H1 (cell line): ENCODE results near the gene KCNN4. TPM values are rescaled to one million over a fixed set of nuclear protein-coding genes. Genes with fewer than 3 reads are reported as not detected.
A peak's percentile ranks its signal among the peaks of the same experiment; 100 is the strongest.

Experiments
- CTCF ChIA-PET: fragments of 300-600 bp; sonication (Branson Sonifier 250); formaldehyde crosslinking; loops from one replicate; lab custom pipeline; 2021; ENCODE audit not compliant: partially characterized antibody; lab: Charles Lee
- POLR2A ChIA-PET: fragments of 300-600 bp; sonication (Branson Sonifier 250); formaldehyde crosslinking; loops from one replicate; lab custom pipeline; 2021; ENCODE audit warnings: inconsistent platforms; ENCODE audit not compliant: partially characterized antibody; lab: Charles Lee
- DNase-seq, 2 experiments: peaks; one replicate each; pipeline versions ENCODE4 v3.0.0 to v3.0.0-alpha.2; 2010 to 2022; ENCODE audit warnings: low spot score in 2 of 2, low read depth in 1 of 2, mixed read lengths in 1 of 2
- FAIRE-seq: peaks from 2 replicates; lab custom pipeline; 2011; peaks lifted over from hg19 to GRCh38; lab: Jason Lieb, UNC
- H2AFZ ChIP-seq: 2 replicates; pipeline ENCODE4 v1.8.1; 2012; ENCODE audit warnings: low read length, inconsistent platforms
- H2AK5ac ChIP-seq: 2 replicates; pipeline ENCODE4 v1.6.1; 2013; ENCODE audit warnings: low read depth, low read length
- H2BK120ac ChIP-seq: replicated peaks from 2 replicates; pipeline ENCODE3; 2013; ENCODE audit warnings: low read depth, low read length, inconsistent platforms
- H2BK12ac ChIP-seq: 2 replicates; pipeline ENCODE4 v1.6.1; 2013; ENCODE audit warnings: low read depth, low read length
- H2BK15ac ChIP-seq: 2 replicates; pipeline ENCODE4 v1.6.1; 2013; ENCODE audit warnings: low read length
- H2BK20ac ChIP-seq: 2 replicates; pipeline ENCODE4 v1.6.1; 2013; ENCODE audit warnings: low read length
- H2BK5ac ChIP-seq: 2 replicates; pipeline ENCODE4 v1.6.1; 2013; ENCODE audit warnings: low read depth, low read length
- H3K14ac ChIP-seq: 2 replicates; pipeline ENCODE4 v1.6.1; 2013; ENCODE audit warnings: inconsistent platforms; ENCODE audit not compliant: insufficient read length
- H3K18ac ChIP-seq: 2 replicates; pipeline ENCODE4 v1.6.1; 2013; ENCODE audit warnings: low read length; ENCODE audit errors: extremely low read depth
- H3K23ac ChIP-seq: 2 replicates; pipeline ENCODE4 v1.6.1; 2013; ENCODE audit warnings: inconsistent platforms; ENCODE audit not compliant: insufficient read length
- H3K23me2 ChIP-seq: 2 replicates; pipeline ENCODE4 v1.6.1; 2013; ENCODE audit warnings: low read depth, low read length
- H3K27ac ChIP-seq: 2 replicates; pipeline ENCODE4 v1.6.1; 2011; ENCODE audit warnings: low read depth, low read length, inconsistent platforms
- H3K27me3 ChIP-seq, 4 experiments: replicated peaks in 1 of 4; 1 replicate in 1 of 4; 2 replicates in 3 of 4; pipeline versions ENCODE4 v1.6.1 to v1.8.1; 2011 to 2013; ENCODE audit warnings: low read length in 3 of 4, mild to moderate bottlenecking in 3 of 4, inconsistent platforms in 2 of 4, mixed read lengths in 2 of 4, moderate library complexity in 1 of 4; ENCODE audit not compliant: control insufficient read depth in 3 of 4, insufficient read depth in 3 of 4; ENCODE audit errors: extremely low read depth in 1 of 4
- H3K36me3 ChIP-seq, 4 experiments: 2 replicates each; pipeline versions ENCODE4 v1.6.1 to v1.8.1; 2011 to 2013; ENCODE audit warnings: mild to moderate bottlenecking in 4 of 4, low read length in 3 of 4, moderate library complexity in 2 of 4, control low read depth in 1 of 4, inconsistent platforms in 1 of 4; ENCODE audit not compliant: insufficient read depth in 4 of 4, control insufficient read depth in 2 of 4
- H3K4ac ChIP-seq: replicated peaks from 2 replicates; pipeline ENCODE3; 2013; ENCODE audit warnings: low read length, low read depth, mixed read lengths, inconsistent platforms; ENCODE audit not compliant: insufficient read length
- H3K4me1 ChIP-seq, 4 experiments: replicated peaks in 1 of 4; 1 replicate in 1 of 4; 2 replicates in 3 of 4; pipeline versions ENCODE4 v1.6.1 to v1.8.1; 2011 to 2013; ENCODE audit warnings: low read length in 3 of 4, inconsistent platforms in 2 of 4, mixed read lengths in 1 of 4; ENCODE audit not compliant: insufficient read depth in 4 of 4, control insufficient read depth in 3 of 4
- H3K4me2 ChIP-seq, 2 experiments: 2 replicates each; pipeline versions ENCODE4 v1.6.1 to v1.8.1; 2011 to 2013; ENCODE audit warnings: low read depth in 2 of 2, low read length in 2 of 2, control low read depth in 1 of 2, inconsistent platforms in 1 of 2, mild to moderate bottlenecking in 1 of 2; ENCODE audit not compliant: insufficient read depth in 1 of 2
- H3K4me3 ChIP-seq, 4 experiments: fragments of 200-600, 300-600 bp in 1 of 4; sonication (generic), shearing (Covaris generic), sonication (Bioruptor Twin) in 1 of 4; 2 replicates each; pipeline versions ENCODE4 v1.5.1 to v1.8.1; 2011 to 2016; ENCODE audit warnings: low read length in 4 of 4, low read depth in 3 of 4, control low read depth in 2 of 4, inconsistent platforms in 2 of 4, mild to moderate bottlenecking in 2 of 4, mixed read lengths in 1 of 4, moderate library complexity in 1 of 4; ENCODE audit not compliant: insufficient read depth in 2 of 4; ENCODE audit errors: extremely low read depth in 1 of 4
- H3K56ac ChIP-seq: replicated peaks from 2 replicates; pipeline ENCODE3; 2013; ENCODE audit warnings: low read depth, mild to moderate bottlenecking, mixed read lengths, low read length, inconsistent platforms; ENCODE audit not compliant: insufficient read length
- H3K79me1 ChIP-seq: 2 replicates; pipeline ENCODE4 v1.6.1; 2013; ENCODE audit warnings: low read depth, low read length, control low read depth
- H3K79me2 ChIP-seq, 2 experiments: 2 replicates each; pipeline versions ENCODE4 v1.6.1 to v1.8.1; 2012 to 2013; ENCODE audit warnings: low read length in 2 of 2, mild to moderate bottlenecking in 2 of 2, inconsistent platforms in 1 of 2; ENCODE audit not compliant: insufficient read depth in 2 of 2, control insufficient read depth in 1 of 2
- H3K9ac ChIP-seq, 4 experiments: replicated peaks in 1 of 4; 1 replicate in 1 of 4; 2 replicates in 3 of 4; pipeline versions ENCODE4 v1.6.1 to v1.8.1; 2011 to 2013; ENCODE audit warnings: low read depth in 3 of 4, low read length in 3 of 4, control low read depth in 2 of 4, mild to moderate bottlenecking in 2 of 4, moderate library complexity in 2 of 4, inconsistent platforms in 1 of 4; ENCODE audit errors: extremely low read depth in 1 of 4
- H3K9me3 ChIP-seq, 2 experiments: 2 replicates each; pipeline versions ENCODE4 v1.6.1 to v1.8.1; 2012 to 2013; ENCODE audit warnings: mild to moderate bottlenecking in 2 of 2, moderate library complexity in 2 of 2, control low read depth in 1 of 2, inconsistent platforms in 1 of 2, low read depth in 1 of 2, low read length in 1 of 2, mixed read lengths in 1 of 2; ENCODE audit not compliant: insufficient read depth in 2 of 2
- H4K20me1 ChIP-seq, 2 experiments: replicated peaks in 1 of 2; 2 replicates each; pipeline versions ENCODE3 to v1.8.1; 2011 to 2013; ENCODE audit warnings: inconsistent platforms in 2 of 2, low read length in 2 of 2, mild to moderate bottlenecking in 1 of 2; ENCODE audit not compliant: insufficient read depth in 2 of 2, control insufficient read depth in 1 of 2
- H4K5ac ChIP-seq: 2 replicates; pipeline ENCODE4 v1.6.1; 2013; ENCODE audit warnings: low read length, low read depth, mixed read lengths, inconsistent platforms; ENCODE audit not compliant: insufficient read length
- H4K8ac ChIP-seq: 2 replicates; pipeline ENCODE4 v1.8.0; 2013; ENCODE audit warnings: mild to moderate bottlenecking, moderate library complexity, low read length, inconsistent platforms; ENCODE audit not compliant: insufficient read depth; ENCODE audit errors: extremely low read depth
- H4K91ac ChIP-seq: replicated peaks from 2 replicates; pipeline ENCODE3; 2013; ENCODE audit warnings: low read length, mixed read lengths, inconsistent platforms; ENCODE audit not compliant: insufficient read length
- CBX5 ChIP-seq: fragments of 300-800, 300-1000 bp; sonication (generic); IDR thresholded peaks from 2 replicates; pipeline ENCODE4 v1.7.1; 2016; ENCODE audit warnings: antibody characterized with exemption, low read length, low read depth
- CREB1 ChIP-seq: IDR thresholded peaks from 2 replicates; pipeline ENCODE4 v1.6.1; 2012; ENCODE audit warnings: inconsistent platforms
- EZH2 ChIP-seq: fragments of 200-600 bp; sonication (generic); IDR thresholded peaks from 2 replicates; pipeline ENCODE4 v1.7.1; 2012; ENCODE audit warnings: low read depth, mild to moderate bottlenecking, moderate library complexity, low read length, inconsistent platforms; ENCODE audit not compliant: severe bottlenecking
- NANOG ChIP-seq: IDR thresholded peaks from 2 replicates; pipeline ENCODE4 v1.6.1; 2011; ENCODE audit warnings: low read length, low read depth, mild to moderate bottlenecking, inconsistent platforms; ENCODE audit not compliant: insufficient read depth, poor library complexity, severe bottlenecking
- POLR2A ChIP-seq, 2 experiments: IDR thresholded peaks; 1 replicate in 1 of 2; 2 replicates in 1 of 2; pipeline ENCODE4 v1.6.1; 2011; ENCODE audit warnings: low read depth in 2 of 2, low read length in 2 of 2, mild to moderate bottlenecking in 2 of 2; ENCODE audit errors: control extremely low read depth in 1 of 2
- TEAD4 ChIP-seq: IDR thresholded peaks from 2 replicates; pipeline ENCODE4 v1.6.1; 2012; ENCODE audit warnings: low read depth, low read length, inconsistent platforms, mixed read lengths
- YY1 ChIP-seq: IDR thresholded peaks from 2 replicates; pipeline ENCODE4 v1.6.1; 2011; ENCODE audit warnings: low read depth, mild to moderate bottlenecking, low read length
- WGBS, 2 experiments: shearing (Covaris generic) in 1 of 2; methylation state at CpG; one replicate each; pipeline versions ENCODE4 v1.1.6 to v1.1.7; 2013 to 2015; ENCODE audit warnings: low lambda C conversion rate in 2 of 2, mixed read lengths in 2 of 2, inconsistent platforms in 1 of 2, low coverage in 1 of 2, missing lambda C conversion rate in 1 of 2; ENCODE audit not compliant: insufficient replicate concordance in 2 of 2, insufficient coverage in 1 of 2, insufficient read length in 1 of 2; ENCODE audit errors: extremely low coverage in 1 of 2, missing lambda C conversion rate in 1 of 2; 5-methylcytosine and 5-hydroxymethylcytosine counted together
- polyA plus RNA-seq, 7 experiments: library from polyadenylated mRNA; depleted of rRNA in 3 of 7; stranded (reverse) in 5 of 7; unstranded in 2 of 7; fragments of >200 nt in 5 of 7; fragments of 200-250 nt in 2 of 7; gene quantifications; 1 replicate in 5 of 7; 2 replicates in 1 of 7; 4 replicates in 1 of 7; pipeline versions ENCODE4 v1.2.1 to v1.2.3, GENCODE V29; 2011 to 2013; ENCODE audit warnings: missing spikeins in 2 of 7, mixed read lengths in 2 of 7
- total RNA-seq: library from RNA; stranded (reverse); fragmentation: NEBNext Ultra II Directional; extraction: Animal tissue kit (Norgen Biotek cat#: 25700); gene quantifications from 2 replicates; pipeline ENCODE4 v1.2.1, GENCODE V29; 2021

Gene KCNN4
- total and polyA plus RNA-seq, 2 of the 8 experiments (the other 6 are each of a cell fraction or from before 2014, with no cell fraction given): 0.78 to 1.5 TPM

GRCh38 chr19:43783636-43784035, 2.9 kb upstream of the KCNN4 start:
- H3K79me2 ChIP-seq: no peaks in the 10 kb centered on the region
- no peak overlapping the region; the same call in 1 of the 2 replicates for H4K8ac ChIP-seq
- H3K4ac ChIP-seq: no peak overlapping the region
- no peak overlapping the region for H2BK120ac ChIP-seq
- H3K14ac ChIP-seq: no peak overlapping the region
- no peak overlapping the region for H3K4me3 ChIP-seq
- no peak overlapping the region for H4K91ac ChIP-seq
- H3K4me2 ChIP-seq: no peak overlapping the region
- H3K9me3 ChIP-seq: no peaks in the 10 kb centered on the region
- TF ChIP-seq TEAD4 (no peak), CREB1 (no peak), YY1 (no peak), POLR2A (IDR thresholded peaks at IDR 0.05; ENCODE audit: control extremely low read depth in 1 of 2, low read depth in 2 of 2, low read length in 2 of 2) (no peak), EZH2 (no peak), NANOG (no peak), CBX5 (no peak)
- FAIRE-seq (no peak), DNase-seq (no peak)
- H3K9ac ChIP-seq: no peak overlapping the region
- H2AK5ac ChIP-seq: peak overlapping the region; percentile 53; the same call in 1 of the 2 replicates
- peak overlapping the region; percentile 84; the same call in 1 of the 2 replicates for H2BK12ac ChIP-seq
- WGBS, 2 experiments: 83% methylated on average over 8 of the region's 8 CpGs; no CpG with 5 or more reads in 1 of the 2 experiments
- H3K4me1 ChIP-seq: peaks cover 0 to 9% (median 4%) of the 10 kb centered on the region in 4 experiments; a peak in 5 of 7 replicates
- H3K36me3 ChIP-seq: no peaks in the 10 kb centered on the region
- H2BK20ac ChIP-seq: peak overlapping the region; percentile 80; the same call in 1 of the 2 replicates
- no peaks in the 10 kb centered on the region; a peak in 1 of 7 replicates for H3K27me3 ChIP-seq
- H2BK5ac ChIP-seq: no peak overlapping the region
- H3K23ac ChIP-seq: no peak overlapping the region
- no peak overlapping the region for H2BK15ac ChIP-seq
- no peak overlapping the region for H2AFZ ChIP-seq
- H3K18ac ChIP-seq: no peak overlapping the region
- H3K56ac ChIP-seq: no peak overlapping the region
- H4K5ac ChIP-seq: no peak overlapping the region
- H3K23me2 ChIP-seq: 0 out of 2 replicates have a peak, but pooled peaks cover 2% of the 10 kb centered on the region
- CTCF ChIA-PET: interaction anchor here (37.0 kb wide), 1 partner anchor 27 kb away, joined by 703 read pairs; the partner anchor contains the start of gene SMG9
- H3K27ac ChIP-seq: no peak overlapping the region
- H3K79me1 ChIP-seq: no peaks in the 10 kb centered on the region; the same call in 1 of the 2 replicates
- H4K20me1 ChIP-seq: peaks cover 0 to 4% of the 10 kb centered on the region in 2 experiments
- POLR2A ChIA-PET: no interaction called here
